ELR (cell line): ENCODE data around the gene EBF3.

ENCODE experiments used
- DNase-seq: peaks from one replicate; pipeline ENCODE4 v3.0.0-alpha.2; 2015; ENCODE audit warnings: low read depth

The EBF3 gene

GRCh38 chr10:129963641-129964501 lies at the start of gene EBF3:
TSS of gene EBF3 (minus strand) at chr10:129964274. CDS start at chr10:129963768, 506 bp downstream.
- peak; percentile 66 for DNase-seq

- peak; percentile 48 for DNase-seq
These were observed 49.5 kb upstream of the EBF3 start for GRCh38 chr10:130013335-130014262.

GRCh38 chr10:130012129-130012528 lies 48.1 kb upstream of the EBF3 start:
- DNase-seq: no peak

- no peak for DNase-seq
These were observed 46.6 kb upstream of the EBF3 start for GRCh38 chr10:130010653-130011052.

DNA sequence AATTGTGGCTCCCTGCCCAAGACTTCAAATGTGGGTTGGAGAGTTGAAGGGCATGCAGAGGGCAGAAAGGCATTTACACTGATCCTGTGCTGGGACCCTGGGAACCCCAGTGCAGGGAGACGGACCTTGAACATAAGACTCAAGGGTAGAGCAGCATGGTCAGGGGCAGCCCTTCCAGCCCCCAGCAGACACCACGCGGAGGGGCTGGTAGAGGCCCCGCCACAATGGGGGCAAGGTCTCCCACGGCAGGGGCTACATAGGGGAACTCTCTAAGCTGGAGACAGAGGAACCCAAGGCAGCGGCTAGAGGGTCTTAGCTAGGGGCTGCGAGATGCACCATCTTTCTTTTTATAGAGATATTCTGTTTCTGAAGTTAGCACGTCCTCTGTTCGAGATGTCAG lies 45.2 kb upstream of the EBF3 start:
- DNase-seq: no peak

DNA sequence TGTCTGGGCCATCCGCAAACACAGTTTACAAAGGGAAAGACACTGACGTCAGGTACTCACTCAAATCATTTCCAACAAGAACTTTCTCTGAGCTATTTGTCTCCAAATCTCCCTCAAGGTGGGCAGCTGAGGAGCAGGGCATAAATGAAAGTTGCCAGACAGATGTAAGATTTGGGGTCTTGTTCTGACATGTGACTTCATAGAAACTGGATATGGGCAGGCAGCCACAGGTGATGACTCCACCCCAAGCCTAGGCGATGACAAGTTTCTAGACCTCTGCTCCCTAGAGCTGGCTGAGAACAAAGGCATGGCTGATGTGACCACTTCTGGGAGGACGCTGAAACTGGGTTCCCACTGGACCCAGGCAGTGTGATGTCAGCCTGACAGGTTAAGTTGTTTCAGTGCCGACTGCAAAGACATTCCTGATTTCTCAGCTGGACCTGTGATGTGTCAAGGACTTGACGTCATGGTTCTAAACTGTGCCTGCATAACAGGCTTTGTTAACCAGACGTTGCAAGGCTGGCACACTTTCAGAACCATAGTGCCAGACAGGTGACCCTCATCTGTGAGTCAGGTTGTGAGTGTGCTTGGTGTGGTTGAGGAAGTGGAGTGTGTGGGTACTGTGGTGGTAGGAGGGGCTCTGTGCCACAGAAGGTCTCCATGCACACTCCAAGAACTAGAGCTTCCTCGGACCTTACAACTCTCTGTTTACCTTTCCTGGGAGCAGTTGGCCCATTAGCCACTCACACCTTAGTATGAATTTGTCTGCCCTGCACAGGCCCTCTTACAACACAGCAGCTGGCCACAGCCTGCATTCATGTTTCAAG lies 39.9 kb upstream of the EBF3 start:
- DNase-seq: no peak

GRCh38 chr10:130003166-130003565 lies 39.1 kb upstream of the EBF3 start:
- DNase-seq: no peak

DNA sequence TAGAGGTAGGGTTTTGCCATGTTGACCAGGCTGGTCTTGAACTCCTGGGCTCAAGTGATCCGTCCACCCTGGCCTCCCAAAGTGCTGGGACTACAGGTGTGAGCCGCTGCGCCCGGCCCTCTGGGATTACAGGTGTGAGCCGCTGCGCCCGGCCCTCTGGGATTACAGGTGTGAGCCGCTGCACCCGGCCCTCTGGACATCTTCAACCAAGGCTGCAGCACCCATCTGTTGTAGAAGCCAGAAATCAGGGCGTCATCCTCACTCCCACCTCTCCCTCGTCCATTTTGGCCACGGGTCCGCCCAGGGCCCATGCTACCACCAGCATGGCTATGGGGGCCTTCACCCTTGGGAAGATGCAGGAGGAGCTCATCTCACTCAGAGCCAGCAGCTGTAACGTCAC lies 38.5 kb upstream of the EBF3 start:
- no peak for DNase-seq

- DNase-seq: no peak
These were observed 36.8 kb upstream of the EBF3 start for GRCh38 chr10:130000918-130001317.

- DNase-seq: no peak
These were observed 35.1 kb upstream of the EBF3 start for GRCh38 chr10:129999140-129999539.

- peak; percentile 91 for DNase-seq
These were observed 29.5 kb upstream of the EBF3 start for GRCh38 chr10:129993621-129994020.

GRCh38 chr10:129992356-129992755 lies 28.3 kb upstream of the EBF3 start:
- no peak for DNase-seq

- DNase-seq: no peak
These were observed 18.8 kb upstream of the EBF3 start for GRCh38 chr10:129982825-129983224.

GRCh38 chr10:129978980-129979379 lies 14.9 kb upstream of the EBF3 start:
- no peak for DNase-seq

GRCh38 chr10:129978322-129978721 lies 14.2 kb upstream of the EBF3 start:
- no peak for DNase-seq

DNA sequence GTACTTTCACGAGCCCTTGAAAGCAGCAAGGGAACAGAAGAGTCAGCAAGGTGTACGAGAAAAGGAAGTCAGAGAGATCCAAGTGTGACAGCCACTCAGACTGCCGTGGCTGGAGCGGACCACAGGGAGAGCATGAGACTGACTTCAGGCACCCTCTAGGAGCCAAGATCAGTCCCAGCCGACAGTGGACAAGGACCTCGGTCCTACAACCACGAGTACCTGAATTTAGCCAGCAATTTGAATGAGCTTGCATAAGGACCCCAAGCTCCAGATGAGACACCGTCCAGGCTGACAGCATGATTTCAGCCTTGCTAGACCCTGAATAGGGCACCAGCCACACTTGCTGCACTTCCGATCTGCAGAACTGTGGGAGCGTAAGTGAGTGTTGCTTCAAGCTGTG lies 13.7 kb upstream of the EBF3 start:
- DNase-seq: no peak

- no peak for DNase-seq
These were observed 9.6 kb upstream of the EBF3 start for GRCh38 chr10:129973674-129974059.

- no peak for DNase-seq
These were observed 9.0 kb upstream of the EBF3 start for GRCh38 chr10:129972966-129973673.

- DNase-seq: peak; percentile 32
These were observed 8.3 kb upstream of the EBF3 start for GRCh38 chr10:129972145-129972965.

- peak; percentile 67 for DNase-seq
These were observed 7.5 kb upstream of the EBF3 start for GRCh38 chr10:129971381-129972144.
